NOMO-1 treated with dmso at 0.1 percent for 144 hours (cell line): ENCODE results near the gene ARTN.

ENCODE experiments used
- DNase-seq: peaks from one replicate; lab custom pipeline; 2025; ENCODE audit not compliant: unreplicated experiment; lab: John Stamatoyannopoulos, UW

The ARTN gene

DNA sequence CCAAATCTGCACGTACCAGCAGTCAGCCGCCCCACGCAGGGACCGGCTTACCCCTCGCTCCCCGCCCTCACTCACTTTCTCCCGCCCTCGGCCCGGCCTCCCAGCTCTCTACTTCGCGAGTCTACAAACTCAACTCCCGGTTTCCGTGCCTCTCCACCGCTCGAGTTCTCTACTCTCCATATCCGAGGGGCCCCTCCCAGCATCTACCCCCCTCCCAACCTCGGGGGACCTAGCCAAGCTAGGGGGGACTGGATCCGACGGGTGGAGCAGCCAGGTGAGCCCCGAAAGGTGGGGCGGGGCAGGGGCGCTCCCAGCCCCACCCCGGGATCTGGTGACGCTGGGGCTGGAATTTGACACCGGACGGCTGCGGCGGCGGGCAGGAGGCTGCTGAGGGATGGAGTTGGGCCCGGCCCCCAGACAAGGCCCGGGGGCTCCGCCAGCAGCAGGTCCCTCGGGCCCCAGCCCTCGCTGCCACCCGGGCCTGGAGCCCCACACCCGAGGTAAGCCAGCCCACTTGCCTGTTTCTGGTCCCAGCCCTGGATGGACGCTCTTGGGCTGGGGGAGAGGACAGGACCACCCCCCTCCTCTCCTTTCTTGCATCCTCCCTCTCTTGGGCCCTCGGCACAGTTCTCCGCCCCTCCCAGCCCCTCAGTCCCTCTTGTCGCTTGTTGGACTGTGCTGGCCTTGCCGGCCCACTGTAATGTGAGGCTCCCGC is at the start of gene ARTN:
Gene ARTN, plus strand, starts transcription at position 416 of the 715 bp plus-strand sequence. CDS start 1,856 bp downstream, outside the sequence.
- no peak for DNase-seq

- no peak for DNase-seq
Measured at GRCh38 chr1:43885279-43885801, 48.3 kb upstream of the ARTN start.

- no peak for DNase-seq
Measured at GRCh38 chr1:43887748-43888147, 45.9 kb upstream of the ARTN start.

GRCh38 chr1:43890815-43891214 is 42.8 kb upstream of the ARTN start:
- no peak for DNase-seq

GRCh38 chr1:43893006-43893405 is 40.6 kb upstream of the ARTN start:
- DNase-seq: no peak

GRCh38 chr1:43898981-43899380 is 34.6 kb upstream of the ARTN start:
- DNase-seq: no peak

- DNase-seq: no peak
Measured at GRCh38 chr1:43900386-43900785, 33.2 kb upstream of the ARTN start.

DNA sequence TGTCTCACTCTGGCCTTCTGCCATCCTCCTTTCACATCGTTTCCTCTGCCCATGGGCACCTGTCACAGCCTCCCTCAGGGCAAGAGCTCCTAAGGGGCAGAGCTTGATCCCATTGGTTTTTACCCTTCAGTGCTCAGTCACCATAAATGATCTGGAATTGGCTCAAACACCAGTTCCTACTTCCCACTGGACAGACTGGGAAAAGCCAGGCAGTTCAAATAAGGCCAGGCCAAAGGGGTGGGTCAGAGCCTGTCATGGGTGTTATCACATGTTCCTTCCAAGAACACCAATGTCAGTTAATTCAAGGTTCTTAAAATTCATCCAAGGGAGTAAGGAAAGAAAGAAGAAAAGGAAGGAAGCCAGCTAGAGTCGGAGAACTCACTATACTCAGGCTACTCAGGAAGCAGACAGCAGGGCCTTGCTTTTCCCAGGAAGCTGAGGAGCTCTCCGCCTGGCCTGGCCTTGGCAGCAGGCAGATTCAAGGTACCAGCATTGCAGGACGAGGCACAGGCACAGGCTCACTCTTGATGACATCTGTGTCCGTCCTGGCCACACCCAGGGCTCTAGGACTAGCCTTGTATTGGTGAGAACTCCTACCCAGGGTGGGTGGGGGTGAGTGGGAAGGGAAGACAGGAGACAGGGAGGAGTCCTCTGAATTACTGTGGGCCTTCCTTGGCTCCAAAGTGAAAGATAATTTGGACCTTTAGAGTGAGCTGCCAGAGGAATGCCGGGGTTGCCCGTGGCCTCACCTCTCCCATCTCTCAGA is 32.2 kb upstream of the ARTN start:
- DNase-seq: no peak

- no peak for DNase-seq
Measured at GRCh38 chr1:43902058-43902831, 31.4 kb upstream of the ARTN start.

DNA sequence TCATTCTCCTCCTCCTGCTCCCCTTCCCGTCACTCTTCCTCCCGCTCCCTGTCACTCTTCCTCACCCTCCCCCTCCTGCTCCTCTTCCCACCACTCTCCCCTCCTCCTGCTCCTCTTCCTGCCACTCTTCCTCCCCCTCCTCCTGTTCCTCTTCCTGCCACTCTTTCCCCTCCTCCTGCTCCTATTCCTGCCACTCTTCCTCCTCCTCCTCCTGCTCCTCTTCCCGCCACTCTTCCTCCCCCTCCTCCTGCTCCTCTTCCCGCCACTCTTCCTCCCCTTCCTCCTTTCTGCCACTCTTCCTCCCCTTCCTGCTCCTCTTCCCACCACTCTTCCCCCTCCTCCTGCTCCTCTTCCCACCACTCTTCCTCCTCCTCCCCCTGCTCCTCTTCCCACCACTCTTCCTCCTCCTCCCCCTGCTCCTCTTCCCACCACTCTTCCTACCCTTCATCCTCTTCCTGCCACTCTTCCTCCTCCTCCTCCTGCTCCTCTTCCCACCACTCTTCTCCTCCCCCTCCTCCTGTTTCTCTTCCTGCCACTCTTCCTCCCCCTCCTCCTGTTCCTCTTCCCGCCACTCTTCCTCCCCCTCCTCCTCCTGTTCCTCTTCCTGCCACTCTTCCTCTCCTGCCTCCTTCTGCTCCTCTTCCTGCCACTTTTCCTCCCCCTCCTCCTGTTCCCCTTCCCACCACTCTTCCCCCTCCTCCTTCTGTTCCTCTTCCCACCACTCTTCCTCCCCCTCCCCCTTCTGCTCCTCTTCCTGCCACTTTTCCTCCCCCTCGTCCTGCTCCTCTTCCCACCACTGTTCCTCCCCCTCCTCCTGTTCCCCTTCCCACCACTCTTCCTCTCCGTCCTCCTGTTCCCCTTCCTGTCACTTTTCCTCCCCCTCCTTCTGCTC is 28.7 kb upstream of the ARTN start:
- DNase-seq: no peak

DNA sequence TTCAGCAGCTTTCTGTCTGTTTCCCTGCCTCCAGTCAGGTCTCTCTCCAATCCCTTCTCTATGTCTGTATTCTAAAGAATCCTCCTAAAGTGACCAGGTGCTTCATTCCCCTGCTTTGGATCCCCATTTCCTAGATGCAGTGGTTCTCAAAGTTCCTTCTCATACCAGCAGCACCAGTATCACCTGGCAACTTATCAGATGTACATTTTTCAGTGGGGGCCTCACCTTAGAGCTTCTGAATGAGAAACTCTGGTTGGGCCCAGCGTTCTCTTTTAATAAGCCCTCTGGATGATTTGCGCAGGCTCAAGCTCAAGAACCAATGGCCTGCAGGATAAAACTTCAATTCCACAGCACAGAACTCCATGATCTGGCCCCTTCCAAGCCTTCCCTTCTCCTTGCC is 25.4 kb upstream of the ARTN start:
- DNase-seq: no peak

DNA sequence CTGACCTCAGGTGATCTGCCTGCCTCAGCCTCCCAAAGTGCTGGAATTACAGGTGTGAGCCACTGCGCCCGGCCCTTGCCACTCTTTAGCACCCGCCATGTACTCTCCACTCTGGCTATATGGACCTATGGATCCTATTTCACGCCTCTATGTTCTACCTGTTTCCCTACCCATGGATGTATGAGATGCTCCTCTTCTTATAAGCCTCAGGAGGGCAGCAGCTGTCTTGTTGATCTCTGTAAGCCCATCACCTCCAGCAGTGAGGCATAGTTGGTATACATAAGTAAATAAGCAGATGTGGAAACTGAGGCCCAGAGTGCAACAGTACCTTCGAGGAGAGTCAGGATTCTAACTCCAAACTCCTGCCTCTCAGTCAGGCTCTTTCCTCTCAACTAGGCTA is 24.7 kb upstream of the ARTN start:
- no peak for DNase-seq

DNA sequence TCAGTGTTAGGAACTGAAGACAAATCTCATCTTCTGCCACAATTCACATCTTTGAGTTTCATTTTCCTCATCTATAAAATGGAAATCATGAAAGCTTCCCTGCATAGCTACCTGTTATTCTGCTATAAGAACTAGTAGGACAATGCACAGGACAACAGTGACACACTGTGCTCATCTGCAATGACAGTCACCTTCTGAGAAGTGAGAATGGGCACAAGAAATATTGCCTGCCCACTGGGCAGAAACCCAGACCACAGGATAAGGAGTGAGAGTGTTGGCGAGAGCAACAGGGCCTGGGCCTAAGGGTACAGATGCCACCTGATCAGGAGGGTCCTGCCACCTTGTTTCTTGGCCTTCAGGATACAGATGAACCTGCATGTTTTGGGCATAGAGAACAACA is 23.3 kb upstream of the ARTN start:
- no peak for DNase-seq

GRCh38 chr1:43912607-43913006 is 21.0 kb upstream of the ARTN start:
- DNase-seq: no peak

DNA sequence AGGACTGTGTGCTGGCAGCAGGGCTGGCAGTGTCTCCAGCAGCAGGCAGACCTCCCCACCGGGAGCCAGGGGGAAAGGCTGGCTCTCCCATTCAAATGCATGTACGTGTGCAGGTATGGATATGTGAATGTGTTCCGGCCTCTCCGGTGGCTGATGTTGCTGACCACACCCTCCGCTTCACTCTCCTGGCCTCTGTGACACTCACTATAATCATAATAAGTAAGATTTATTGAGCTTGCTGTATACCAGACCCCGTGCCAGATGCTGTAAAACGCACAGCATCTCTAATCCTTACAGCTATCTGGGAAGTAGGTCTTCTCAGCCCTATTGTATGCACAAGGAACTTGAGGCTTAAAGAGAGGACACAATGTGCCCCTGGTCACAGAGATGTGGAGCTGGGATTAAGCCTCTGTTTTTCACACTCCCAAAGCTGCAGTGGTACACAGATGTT is 20.5 kb upstream of the ARTN start:
- no peak for DNase-seq

- no peak for DNase-seq
Measured at GRCh38 chr1:43913666-43914360, 19.8 kb upstream of the ARTN start.

DNA sequence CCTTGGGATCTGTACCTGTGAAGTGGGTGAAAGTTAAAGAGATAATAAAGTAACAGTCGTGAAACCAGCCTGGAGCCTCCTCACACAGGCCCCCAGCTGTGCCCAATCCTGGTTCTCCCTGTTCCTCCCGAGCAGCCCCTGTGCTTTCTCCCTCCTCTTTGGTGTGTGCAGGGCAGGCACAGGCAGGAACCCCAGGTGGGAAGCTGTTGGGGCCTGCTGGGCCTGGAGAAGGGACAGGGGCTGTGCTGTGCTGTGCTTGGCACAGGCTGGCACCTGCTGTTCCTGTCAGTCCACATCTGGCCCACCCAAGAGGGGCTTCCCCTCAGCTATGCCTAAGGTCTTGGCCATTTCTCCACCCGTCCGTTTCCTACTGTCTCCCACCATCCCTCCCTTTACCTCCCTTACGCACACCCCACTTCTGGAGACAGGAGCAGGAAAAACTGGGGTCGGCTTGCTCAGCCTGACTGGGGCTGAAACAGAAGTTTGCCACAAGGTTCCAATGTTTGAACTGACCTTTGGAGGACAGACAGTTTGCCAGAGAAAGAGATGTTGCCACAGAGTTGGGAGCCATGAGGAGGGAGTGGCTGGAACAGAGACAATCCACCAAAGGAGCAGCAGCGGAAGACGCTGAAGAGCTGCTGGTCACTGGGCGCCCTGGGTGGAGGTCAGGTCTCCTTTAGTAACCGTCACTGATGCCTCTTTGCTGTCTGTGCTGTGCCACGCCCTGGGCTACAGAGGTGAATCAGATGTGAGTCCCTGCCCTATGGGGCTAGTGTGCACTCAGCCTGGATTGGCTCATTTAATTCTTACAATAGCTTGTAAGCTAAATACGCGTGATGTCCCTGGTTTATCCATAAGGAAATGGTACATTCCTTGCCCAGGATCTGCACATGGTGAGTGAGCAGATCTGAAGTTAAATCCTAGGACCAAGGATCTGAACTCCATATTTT is 18.8 kb upstream of the ARTN start:
- DNase-seq: no peak

DNA sequence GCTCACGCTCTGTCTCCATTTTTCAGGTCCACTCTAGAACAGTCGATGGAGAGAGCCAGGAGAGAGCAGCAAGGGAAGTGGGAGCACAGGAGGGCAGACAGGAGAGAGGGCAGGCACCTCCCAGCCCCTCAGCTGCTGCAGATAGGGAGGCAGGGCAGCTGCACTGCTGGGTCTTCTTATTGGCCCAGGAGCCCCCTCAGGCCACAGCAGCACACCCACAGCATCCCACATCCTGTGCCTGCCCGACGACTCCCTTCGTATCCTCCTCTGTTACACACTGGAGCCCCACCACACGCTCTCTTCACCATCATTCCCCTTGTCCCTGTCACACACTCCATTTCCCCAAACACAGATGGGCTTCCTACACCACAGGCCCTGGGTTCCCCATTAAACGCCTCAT is 13.7 kb upstream of the ARTN start:
- no peak for DNase-seq

GRCh38 chr1:43921022-43921421 is 12.6 kb upstream of the ARTN start:
- DNase-seq: no peak
